A673 (cell line): ENCODE data around the gene CLEC2A.

Experiments used
- CTCF ChIP-seq: fragments of 300-800, 200-600 bp; sonication (generic); conservative IDR thresholded peaks from 2 replicates; pipeline ENCODE4 v1.5.1; 2017; ENCODE audit warnings: low read depth, mild to moderate bottlenecking, antibody characterized with exemption, low read length, moderate library complexity, mixed read lengths
- EZH2 ChIP-seq: fragments of 200-600 bp; sonication (generic); IDR thresholded peaks from 2 replicates; pipeline ENCODE4 v1.6.1; 2017; ENCODE audit warnings: borderline replicate concordance, low read depth, mild to moderate bottlenecking, mixed read lengths, antibody characterized with exemption, low read length; ENCODE audit not compliant: poor library complexity, severe bottlenecking

GRCh38 chr12:9866860-9867269 is 65.3 kb downstream of the CLEC2A start:
- TF ChIP-seq EZH2 (no peak), CTCF (no peak)
